ENCODE results near the gene VTI1A. TPM values are rescaled to one million over a fixed set of nuclear protein-coding genes. Genes with fewer than 3 reads are reported as not detected.

VTI1A gene
- total RNA-seq, 1 donor from 2014 or later = 22.7 TPM

DNA sequence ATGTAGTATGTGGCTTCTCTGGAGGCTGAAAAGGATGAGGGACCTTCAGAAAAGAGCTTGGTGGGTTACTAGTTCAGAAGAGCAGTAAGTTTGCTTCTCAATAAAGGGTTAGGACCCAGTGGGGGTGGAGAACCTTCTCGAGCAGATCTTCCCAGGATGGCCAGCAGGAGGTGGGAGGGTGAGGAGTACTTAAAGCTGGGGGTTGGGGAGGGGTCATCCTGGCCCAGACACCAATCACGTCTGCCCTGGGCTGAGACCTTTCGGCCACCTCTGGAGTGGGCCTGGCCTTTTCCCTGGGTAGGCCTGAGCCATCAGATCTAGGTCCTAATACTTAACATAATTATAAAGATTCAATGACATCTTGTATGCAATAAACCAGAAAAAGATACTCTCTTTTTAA, 354.0 kb downstream of the VTI1A start:
- H3K4me1 Mint-ChIP-seq (ENCODE audit: low read depth) = peaks cover 2% of the 10 kb centered on the region
- H3K27ac Mint-ChIP-seq (ENCODE audit: unreplicated experiment) = no peak overlapping the region
- no peak for DNase-seq (ENCODE audit: low spot score)

DNA sequence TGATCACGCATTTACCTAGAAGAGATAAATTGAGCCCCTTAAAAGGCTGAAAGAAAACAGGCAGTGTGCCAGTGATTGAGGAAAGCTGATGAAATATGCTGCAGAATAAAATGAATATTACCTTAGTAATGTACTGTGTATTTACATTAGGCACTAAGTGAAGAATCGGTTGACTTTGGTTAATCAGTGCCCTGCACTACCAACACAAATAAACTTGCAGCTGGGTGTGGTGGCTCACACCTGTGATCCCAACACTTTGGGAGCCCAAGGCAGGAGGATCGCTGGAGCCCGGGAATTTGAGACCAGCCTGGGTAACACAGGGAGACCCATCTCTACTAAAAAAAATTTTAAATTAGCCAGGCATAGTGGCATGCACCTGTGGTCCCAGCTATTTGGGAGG, 354.7 kb downstream of the VTI1A start:
- H3K36me3 Mint-ChIP-seq (ENCODE audit: low read depth) = no peaks in the 10 kb centered on the region
- no peak overlapping the region for H3K4me3 Mint-ChIP-seq (ENCODE audit: unreplicated experiment)
- peaks cover 2% of the 10 kb centered on the region for H3K4me1 Mint-ChIP-seq (ENCODE audit: low read depth)
- TF ChIP-seq, protein P1, sequence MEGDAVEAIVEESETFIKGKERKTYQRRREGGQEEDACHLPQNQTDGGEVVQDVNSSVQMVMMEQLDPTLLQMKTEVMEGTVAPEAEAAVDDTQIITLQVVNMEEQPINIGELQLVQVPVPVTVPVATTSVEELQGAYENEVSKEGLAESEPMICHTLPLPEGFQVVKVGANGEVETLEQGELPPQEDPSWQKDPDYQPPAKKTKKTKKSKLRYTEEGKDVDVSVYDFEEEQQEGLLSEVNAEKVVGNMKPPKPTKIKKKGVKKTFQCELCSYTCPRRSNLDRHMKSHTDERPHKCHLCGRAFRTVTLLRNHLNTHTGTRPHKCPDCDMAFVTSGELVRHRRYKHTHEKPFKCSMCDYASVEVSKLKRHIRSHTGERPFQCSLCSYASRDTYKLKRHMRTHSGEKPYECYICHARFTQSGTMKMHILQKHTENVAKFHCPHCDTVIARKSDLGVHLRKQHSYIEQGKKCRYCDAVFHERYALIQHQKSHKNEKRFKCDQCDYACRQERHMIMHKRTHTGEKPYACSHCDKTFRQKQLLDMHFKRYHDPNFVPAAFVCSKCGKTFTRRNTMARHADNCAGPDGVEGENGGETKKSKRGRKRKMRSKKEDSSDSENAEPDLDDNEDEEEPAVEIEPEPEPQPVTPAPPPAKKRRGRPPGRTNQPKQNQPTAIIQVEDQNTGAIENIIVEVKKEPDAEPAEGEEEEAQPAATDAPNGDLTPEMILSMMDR (IDR thresholded peaks at IDR 0.05) = no peak
- H3K27ac Mint-ChIP-seq (ENCODE audit: unreplicated experiment) = no peak overlapping the region
- no peaks in the 10 kb centered on the region for H3K27me3 Mint-ChIP-seq (ENCODE audit: low read depth)
- H3K9me3 Mint-ChIP-seq (ENCODE audit: low read depth) = no peaks in the 10 kb centered on the region
- no peak for DNase-seq (ENCODE audit: low spot score)

More for the DNA sequence above, 354.0 kb downstream of the VTI1A start:
- Mint-ChIP-seq H3K4me3 (ENCODE audit: unreplicated experiment) (no peak overlapping the region), H3K27me3 (ENCODE audit: low read depth) (no peaks in the 10 kb centered on the region), H3K9me3 (ENCODE audit: low read depth) (no peaks in the 10 kb centered on the region), H3K36me3 (ENCODE audit: low read depth) (no peaks in the 10 kb centered on the region)
- TF ChIP-seq, protein P1 (IDR thresholded peaks at IDR 0.05) = no peak

DNA sequence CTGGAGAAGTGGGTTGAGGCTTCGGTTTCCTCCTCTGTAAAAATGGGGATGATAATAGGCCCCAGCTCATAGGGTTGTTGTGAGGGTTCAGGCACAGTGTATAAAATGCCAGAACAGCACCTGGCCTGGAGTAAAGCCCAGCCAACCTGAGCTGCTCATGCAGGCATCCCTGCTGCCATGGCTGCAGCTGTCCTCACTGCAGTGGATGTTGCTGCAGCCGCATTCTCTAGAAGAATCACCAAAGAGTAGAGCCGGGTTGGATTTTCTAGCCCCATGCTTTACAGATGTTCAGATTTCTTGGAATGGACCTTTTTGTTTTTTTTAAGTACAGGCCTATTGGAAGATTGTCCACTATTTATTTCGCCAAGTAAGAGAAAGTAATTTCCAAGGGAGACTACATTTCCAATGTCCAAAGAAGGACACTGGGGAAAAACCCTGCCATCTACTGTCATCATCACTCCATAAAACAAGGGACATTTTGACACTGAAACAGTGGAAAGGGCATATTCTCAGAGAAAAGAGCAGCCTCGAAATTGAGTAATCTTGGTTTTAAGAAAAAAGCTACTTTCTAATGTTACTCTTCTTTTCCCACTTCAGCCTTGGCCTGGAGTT, 355.5 kb downstream of the VTI1A start:
- no peaks in the 10 kb centered on the region for H3K36me3 Mint-ChIP-seq (ENCODE audit: low read depth)
- H3K27me3 Mint-ChIP-seq (ENCODE audit: low read depth) = no peaks in the 10 kb centered on the region
- no peak overlapping the region for H3K4me3 Mint-ChIP-seq (ENCODE audit: unreplicated experiment)
- H3K27ac Mint-ChIP-seq (ENCODE audit: unreplicated experiment) = no peak overlapping the region
- TF ChIP-seq, protein P1 (IDR thresholded peaks at IDR 0.05) = no peak
- H3K4me1 Mint-ChIP-seq (ENCODE audit: low read depth) = peaks cover 2% of the 10 kb centered on the region
- H3K9me3 Mint-ChIP-seq (ENCODE audit: low read depth) = peaks cover 6% of the 10 kb centered on the region
- no peak for DNase-seq (ENCODE audit: low spot score)

DNA sequence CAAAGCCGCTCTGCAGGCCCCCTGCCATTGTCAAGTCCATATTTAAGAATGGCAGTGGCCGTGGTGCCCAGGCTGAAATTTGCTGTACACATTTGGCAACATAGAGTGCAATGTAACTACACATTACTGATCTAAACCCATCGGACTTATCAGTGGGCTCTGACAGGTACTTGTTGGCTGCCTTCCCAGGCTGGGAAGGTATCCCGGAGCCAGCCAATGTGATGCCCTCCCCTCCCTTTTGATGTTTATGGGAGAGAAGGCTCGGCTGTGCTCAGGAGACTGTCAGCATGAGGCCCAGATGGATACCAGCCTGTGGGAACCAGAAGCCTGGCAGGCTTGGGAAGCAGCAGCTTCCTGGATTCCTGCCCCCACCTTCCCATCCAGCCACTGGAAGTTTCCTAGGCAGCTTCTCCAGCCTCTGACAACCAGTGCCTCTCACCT, 357.0 kb downstream of the VTI1A start:
- no peak for DNase-seq (ENCODE audit: low spot score)
- H3K4me3 Mint-ChIP-seq (ENCODE audit: unreplicated experiment) = no peak overlapping the region
- no peaks in the 10 kb centered on the region for H3K27me3 Mint-ChIP-seq (ENCODE audit: low read depth)
- H3K9me3 Mint-ChIP-seq (ENCODE audit: low read depth) = peaks cover 6% of the 10 kb centered on the region
- peaks cover 7% of the 10 kb centered on the region for H3K4me1 Mint-ChIP-seq (ENCODE audit: low read depth)
- no peak overlapping the region for H3K27ac Mint-ChIP-seq (ENCODE audit: unreplicated experiment)
- no peaks in the 10 kb centered on the region for H3K36me3 Mint-ChIP-seq (ENCODE audit: low read depth)
- TF ChIP-seq, protein P1 (IDR thresholded peaks at IDR 0.05) = no peak

DNA sequence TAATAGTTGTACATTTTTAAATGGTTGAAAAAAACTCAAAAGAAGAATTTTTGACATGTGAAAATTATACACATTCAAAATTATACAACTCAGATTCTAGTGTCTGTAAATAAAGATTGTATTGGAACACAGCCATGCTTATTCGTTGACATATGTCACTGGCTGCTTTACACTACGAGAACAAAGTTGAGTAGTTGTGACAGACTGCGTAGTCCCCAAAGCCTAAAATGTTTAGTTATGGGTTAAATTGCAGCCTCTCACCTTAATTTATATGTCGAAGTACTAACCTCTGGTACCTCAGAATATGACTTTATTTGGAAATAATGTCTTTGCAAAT, 358.2 kb downstream of the VTI1A start:
- Mint-ChIP-seq H3K9me3 (ENCODE audit: low read depth) (peaks cover 6% of the 10 kb centered on the region), H3K4me1 (ENCODE audit: low read depth) (peaks cover 10% of the 10 kb centered on the region), H3K27me3 (ENCODE audit: low read depth) (no peaks in the 10 kb centered on the region), H3K36me3 (ENCODE audit: low read depth) (no peaks in the 10 kb centered on the region), H3K27ac (ENCODE audit: unreplicated experiment) (no peak overlapping the region), H3K4me3 (ENCODE audit: unreplicated experiment) (no peak overlapping the region)
- TF ChIP-seq, protein P1 (IDR thresholded peaks at IDR 0.05) = no peak
- no peak for DNase-seq (ENCODE audit: low spot score)
